ENCODE results near the gene DGKE.

DGKE gene

GRCh38 chr17:56890906-56891674 lies 57.1 kb downstream of the DGKE start:
- DNase-seq (ENCODE audit: low spot score), result no peak

- no peak for DNase-seq (ENCODE audit: low spot score)
Observed at GRCh38 chr17:56891751-56892150, 57.8 kb downstream of the DGKE start.

GRCh38 chr17:56892333-56892732 lies 58.4 kb downstream of the DGKE start:
- DNase-seq (ENCODE audit: low spot score), result no peak

- DNase-seq (ENCODE audit: low spot score), result no peak
Observed at GRCh38 chr17:56893503-56893902, 59.6 kb downstream of the DGKE start.

GRCh38 chr17:56894859-56895455 lies 61.0 kb downstream of the DGKE start:
- no peak for DNase-seq (ENCODE audit: low spot score)

- no peak for DNase-seq (ENCODE audit: low spot score)
Observed at GRCh38 chr17:56896217-56896967, 62.4 kb downstream of the DGKE start.

GRCh38 chr17:56896968-56897359 lies 63.0 kb downstream of the DGKE start:
- DNase-seq (ENCODE audit: low spot score), result no peak

- DNase-seq (ENCODE audit: low spot score), result no peak
Observed at GRCh38 chr17:56897646-56898424, 63.9 kb downstream of the DGKE start.

GRCh38 chr17:56898874-56899273 lies 64.9 kb downstream of the DGKE start:
- no peak for DNase-seq (ENCODE audit: low spot score)

- DNase-seq (ENCODE audit: low spot score), result no peak
Observed at GRCh38 chr17:56899403-56899802, 65.5 kb downstream of the DGKE start.

- peak; percentile 70 for DNase-seq (ENCODE audit: low spot score)
Observed at GRCh38 chr17:56902348-56902747, 68.4 kb downstream of the DGKE start.

- no peak for DNase-seq (ENCODE audit: low spot score)
Observed at GRCh38 chr17:56903560-56903959, 69.6 kb downstream of the DGKE start.

- no peak for DNase-seq (ENCODE audit: low spot score)
Observed at GRCh38 chr17:56908001-56908542, 74.1 kb downstream of the DGKE start.

- no peak for DNase-seq (ENCODE audit: low spot score)
Observed at GRCh38 chr17:56909742-56910508, 76.0 kb downstream of the DGKE start.

- DNase-seq (ENCODE audit: low spot score), result no peak
Observed at GRCh38 chr17:56910509-56911235, 76.7 kb downstream of the DGKE start.

- DNase-seq (ENCODE audit: low spot score), result no peak
Observed at GRCh38 chr17:56912105-56912999, 78.4 kb downstream of the DGKE start.

GRCh38 chr17:56913000-56913311 lies 79.0 kb downstream of the DGKE start:
- DNase-seq (ENCODE audit: low spot score), result no peak

GRCh38 chr17:56913353-56913866 lies 79.5 kb downstream of the DGKE start:
- DNase-seq (ENCODE audit: low spot score), result no peak

GRCh38 chr17:56913867-56914580 lies 80.1 kb downstream of the DGKE start, which contains the start of gene TRIM25:
TRIM25 (minus strand) TSS chr17:56914049; CDS start chr17:56913988, 61 bp downstream.
- DNase-seq (ENCODE audit: low spot score), result peak; percentile 76
